Measurements from ENCODE around the gene ACOT8.

DNA sequence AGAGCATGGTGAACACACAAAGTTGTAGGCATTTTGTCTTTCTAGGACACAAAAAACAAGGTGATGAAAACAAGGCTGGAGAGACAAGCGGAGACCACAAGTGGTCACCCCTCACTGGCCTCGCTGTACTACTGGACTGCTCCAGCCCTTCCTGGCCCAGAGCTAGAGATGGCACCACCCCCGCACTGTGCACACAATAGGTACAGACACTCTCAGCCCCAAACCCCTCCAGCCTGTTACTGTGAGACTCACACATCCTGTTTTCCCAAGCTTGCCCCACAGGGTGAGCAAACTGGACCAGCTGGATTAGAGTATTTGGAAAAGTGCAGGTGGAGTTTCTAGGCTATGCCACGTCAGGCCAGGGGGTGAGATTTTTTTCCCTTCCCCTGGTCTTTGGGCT lies 15.4 kb upstream of the ACOT8 start:
- TF ChIP-seq, protein P1, sequence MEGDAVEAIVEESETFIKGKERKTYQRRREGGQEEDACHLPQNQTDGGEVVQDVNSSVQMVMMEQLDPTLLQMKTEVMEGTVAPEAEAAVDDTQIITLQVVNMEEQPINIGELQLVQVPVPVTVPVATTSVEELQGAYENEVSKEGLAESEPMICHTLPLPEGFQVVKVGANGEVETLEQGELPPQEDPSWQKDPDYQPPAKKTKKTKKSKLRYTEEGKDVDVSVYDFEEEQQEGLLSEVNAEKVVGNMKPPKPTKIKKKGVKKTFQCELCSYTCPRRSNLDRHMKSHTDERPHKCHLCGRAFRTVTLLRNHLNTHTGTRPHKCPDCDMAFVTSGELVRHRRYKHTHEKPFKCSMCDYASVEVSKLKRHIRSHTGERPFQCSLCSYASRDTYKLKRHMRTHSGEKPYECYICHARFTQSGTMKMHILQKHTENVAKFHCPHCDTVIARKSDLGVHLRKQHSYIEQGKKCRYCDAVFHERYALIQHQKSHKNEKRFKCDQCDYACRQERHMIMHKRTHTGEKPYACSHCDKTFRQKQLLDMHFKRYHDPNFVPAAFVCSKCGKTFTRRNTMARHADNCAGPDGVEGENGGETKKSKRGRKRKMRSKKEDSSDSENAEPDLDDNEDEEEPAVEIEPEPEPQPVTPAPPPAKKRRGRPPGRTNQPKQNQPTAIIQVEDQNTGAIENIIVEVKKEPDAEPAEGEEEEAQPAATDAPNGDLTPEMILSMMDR (IDR thresholded peaks at IDR 0.05) = no peak
- TF ChIP-seq POLR2AphosphoS5 (IDR thresholded peaks at IDR 0.05; ENCODE audit: insufficient read depth in 1 of 2, low read depth in 1 of 2) = no peak
- TF ChIP-seq POLR2A (IDR thresholded peaks at IDR 0.05) = no peak
